Smooth muscle cell of the umbilical artery (primary cell): ENCODE data around the gene PLA2R1. TPM values are rescaled to one million over a fixed set of nuclear protein-coding genes. Genes with fewer than 3 reads are reported as not detected.

Experiments
- total RNA-seq: library from RNA; depleted of rRNA; stranded (reverse); fragments of >200 nt; gene quantifications from 2 replicates; pipeline ENCODE4 v1.2.3, GENCODE V29; 2014

The PLA2R1 gene
- 8.0 TPM in 2 replicates for total RNA-seq

GRCh38 chr2:160062292-160063005 lies at the start of gene PLA2R1:
PLA2R1 (minus strand) TSS chr2:160062615; CDS start chr2:160062403, 212 bp downstream.

GRCh38 chr2:159904127-159904958 lies 158.1 kb downstream of the PLA2R1 start, which contains the start of gene LY75:
LY75 (minus strand) TSS chr2:159904756.

Other genes starting within 250 kb of the PLA2R1 start
- gene LY75, start 157.9 kb downstream of the PLA2R1 start, total RNA-seq = 0.30 and 1.4 TPM in 2 replicates
- gene ITGB6, start 137.7 kb upstream of the PLA2R1 start, total RNA-seq = 0.30 and 0.60 TPM in 2 replicates